RWPE1 (cell line): ENCODE measurements around the gene C16orf86.
"Not testable (repeated sequence)": the region's sequence is repeated elsewhere in the genome, so short reads cannot be mapped to it uniquely, and the experiment has no call there.

Experiments
- CTCF ChIA-PET: fragments of 350-600 bp; sonication (Branson Sonifier 250); formaldehyde crosslinking; extraction: SDS; loops from one replicate; lab custom pipeline; 2021; lab: Yijun Ruan, JAX
- POLR2A ChIA-PET: fragments of 400-600 bp; formaldehyde crosslinking; extraction: SDS; loops from one replicate; lab custom pipeline; 2020; ENCODE audit warnings: antibody characterized with exemption; ENCODE audit not compliant: low non-redundant PET; lab: Yijun Ruan, JAX
- DNase-seq: peaks from one replicate; pipeline ENCODE4 v3.0.0; 2012; ENCODE audit warnings: low spot score
- H3K27ac ChIP-seq: fragments of 450-650 bp; 2 replicates; pipeline ENCODE4 v1.5.1; 2017
- TF ChIP-seq, protein P1 (sequence below): fragments of 450-650 bp; conservative IDR thresholded peaks from 2 replicates; pipeline ENCODE4 v1.5.1; 2017; ENCODE audit warnings: low read depth, mild to moderate bottlenecking

The C16orf86 gene

DNA sequence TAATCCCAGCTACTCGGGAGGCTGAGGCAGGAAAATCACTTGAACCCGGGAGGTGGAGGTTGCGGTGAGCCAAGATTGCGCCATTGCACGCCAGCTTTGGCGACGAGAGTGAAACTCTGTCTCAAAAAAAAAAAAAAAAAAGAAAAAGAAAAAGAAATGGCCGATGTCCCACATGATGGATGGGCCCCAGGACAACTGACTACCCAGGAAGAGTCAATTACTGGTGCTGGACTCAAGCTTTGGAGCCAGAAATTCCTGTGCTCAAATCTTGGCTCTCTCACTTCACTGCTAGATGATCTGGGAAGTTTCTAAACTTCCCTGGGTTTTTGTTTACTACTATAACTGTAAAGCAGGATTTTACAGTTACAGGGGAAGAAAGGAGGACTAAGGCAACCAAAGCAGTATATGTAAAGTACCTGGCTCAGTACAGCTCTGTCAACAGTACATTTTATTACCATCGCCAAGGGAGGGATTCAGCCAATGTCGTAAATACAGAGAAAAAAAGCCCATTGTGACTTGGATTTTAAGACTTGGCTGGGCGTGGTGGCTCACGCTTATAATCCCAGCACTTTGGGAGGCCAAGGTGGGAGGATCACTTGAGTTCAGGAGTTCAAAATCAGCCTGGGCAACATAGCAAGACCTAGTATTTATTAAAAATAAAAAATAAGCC, 11.9 kb downstream of the C16orf86 start:
- POLR2A ChIA-PET: interaction anchor here (0.7 kb wide), 1 partner anchor 155 kb away, joined by 3 read pairs; no protein-coding TSS in a partner anchor
- CTCF ChIA-PET: no interaction called here
- no peak overlapping the region for H3K27ac ChIP-seq
- DNase-seq: no peak
- TF ChIP-seq, protein P1, sequence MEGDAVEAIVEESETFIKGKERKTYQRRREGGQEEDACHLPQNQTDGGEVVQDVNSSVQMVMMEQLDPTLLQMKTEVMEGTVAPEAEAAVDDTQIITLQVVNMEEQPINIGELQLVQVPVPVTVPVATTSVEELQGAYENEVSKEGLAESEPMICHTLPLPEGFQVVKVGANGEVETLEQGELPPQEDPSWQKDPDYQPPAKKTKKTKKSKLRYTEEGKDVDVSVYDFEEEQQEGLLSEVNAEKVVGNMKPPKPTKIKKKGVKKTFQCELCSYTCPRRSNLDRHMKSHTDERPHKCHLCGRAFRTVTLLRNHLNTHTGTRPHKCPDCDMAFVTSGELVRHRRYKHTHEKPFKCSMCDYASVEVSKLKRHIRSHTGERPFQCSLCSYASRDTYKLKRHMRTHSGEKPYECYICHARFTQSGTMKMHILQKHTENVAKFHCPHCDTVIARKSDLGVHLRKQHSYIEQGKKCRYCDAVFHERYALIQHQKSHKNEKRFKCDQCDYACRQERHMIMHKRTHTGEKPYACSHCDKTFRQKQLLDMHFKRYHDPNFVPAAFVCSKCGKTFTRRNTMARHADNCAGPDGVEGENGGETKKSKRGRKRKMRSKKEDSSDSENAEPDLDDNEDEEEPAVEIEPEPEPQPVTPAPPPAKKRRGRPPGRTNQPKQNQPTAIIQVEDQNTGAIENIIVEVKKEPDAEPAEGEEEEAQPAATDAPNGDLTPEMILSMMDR: no peak

DNA sequence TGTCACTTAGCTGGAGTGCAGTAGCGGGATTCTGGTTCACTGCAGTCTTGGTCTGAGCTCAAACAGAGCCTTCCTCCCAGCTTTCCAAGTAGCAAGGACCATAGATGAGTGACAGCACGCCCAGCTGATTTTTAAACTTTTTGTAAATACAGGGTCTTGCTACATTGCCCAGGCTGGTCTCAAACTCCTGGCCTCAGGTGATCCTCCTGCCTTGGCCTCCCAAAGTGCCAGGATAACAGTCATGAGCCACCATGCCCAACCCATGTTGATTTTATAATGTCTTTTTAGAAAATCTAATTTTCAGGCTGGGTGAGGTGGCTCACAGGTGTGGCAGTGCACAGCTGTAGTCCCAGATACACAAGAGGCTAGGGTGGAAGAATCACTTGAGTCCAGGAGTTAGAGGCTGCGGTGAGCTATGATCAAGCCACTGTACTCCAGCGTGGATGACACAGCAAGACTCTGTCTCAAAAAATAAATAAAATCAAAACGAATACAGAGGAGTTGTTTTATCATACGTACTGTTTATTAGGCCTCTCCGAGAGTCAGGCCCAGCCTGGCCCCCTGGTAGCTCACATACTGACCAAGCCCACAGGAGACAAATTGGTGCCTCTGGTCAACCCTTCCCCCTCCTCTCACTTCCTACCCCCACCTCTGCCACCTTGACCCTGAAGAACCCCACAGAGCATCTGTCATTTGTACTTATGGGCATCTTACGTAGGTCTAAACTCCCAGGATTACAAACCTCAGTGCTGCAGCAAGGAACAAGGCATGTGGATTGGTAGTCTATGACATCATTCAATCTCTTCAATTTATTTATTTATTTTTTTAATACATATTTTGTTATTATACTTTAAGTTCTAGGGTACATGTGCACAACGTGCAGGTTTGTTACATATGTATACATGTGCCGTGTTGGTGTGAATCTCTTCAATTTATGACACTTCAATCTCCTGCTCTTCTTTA, 13.6 kb downstream of the C16orf86 start:
- H3K27ac ChIP-seq: no peak overlapping the region
- ChIA-PET CTCF (interaction anchor here (0.6 to 0.9 kb wide), 3 partner anchors 43 to 136 kb away, joined by 3 to 4 read pairs (median 4); no protein-coding TSS in a partner anchor), POLR2A (no interaction called here)
- DNase-seq: no peak
- TF ChIP-seq, protein P1: no peak

- ChIA-PET CTCF (interaction anchor here (2.7 kb wide), 1 partner anchor 11 kb away, joined by 15 read pairs; no protein-coding TSS in a partner anchor), POLR2A (no interaction called here)
- no peak for DNase-seq
- TF ChIP-seq, protein P1: no peak
- H3K27ac ChIP-seq: no peak overlapping the region
Observed at GRCh38 chr16:67683767-67684166, 17.2 kb downstream of the C16orf86 start.

DNA sequence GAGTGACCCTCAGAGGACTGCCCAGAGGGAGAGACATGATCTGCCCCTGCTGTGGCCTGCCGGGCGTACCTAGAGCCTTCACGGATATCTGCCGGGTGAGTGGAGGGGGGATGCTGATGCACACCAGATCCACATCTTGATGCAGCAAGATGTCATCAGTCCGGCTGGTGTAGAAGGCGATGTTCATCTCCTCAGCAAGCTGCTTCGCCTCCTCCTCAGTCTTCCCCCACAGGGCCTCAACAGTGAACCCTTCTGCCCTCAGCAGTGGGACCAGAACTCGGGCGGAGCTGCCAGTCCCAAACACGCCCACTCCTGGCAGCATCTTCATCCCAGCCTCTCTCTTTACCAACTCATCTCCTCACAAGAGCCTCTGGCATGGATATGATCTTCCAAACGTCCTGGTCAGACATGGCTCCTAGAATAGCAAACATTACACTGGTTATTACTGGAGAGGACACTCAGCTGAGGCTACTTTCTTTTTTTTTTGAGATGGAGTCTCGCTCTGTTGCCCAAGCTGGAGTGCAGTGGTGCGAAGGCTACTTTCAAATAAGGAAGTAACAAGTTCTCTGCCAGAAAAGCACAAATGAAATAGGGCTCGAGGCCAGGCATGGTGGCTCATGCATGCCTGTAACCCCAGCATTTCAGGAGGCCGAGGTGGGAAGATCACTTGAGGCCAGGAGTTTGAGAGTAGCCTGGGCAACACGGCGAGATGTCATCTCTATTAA, 18.9 kb downstream of the C16orf86 start:
- TF ChIP-seq, protein P1: no peak
- no peak for DNase-seq
- CTCF ChIA-PET: no interaction called here
- POLR2A ChIA-PET: no interaction called here
- no peak overlapping the region for H3K27ac ChIP-seq

- CTCF ChIA-PET: interaction anchor here (1.1 kb wide), 1 partner anchor 123 kb away, joined by 4 read pairs; no protein-coding TSS in a partner anchor
- DNase-seq, H3K27ac ChIP-seq, POLR2A ChIA-PET: not testable (repeated sequence)
Observed at GRCh38 chr16:67693517-67694285, 27.1 kb downstream of the C16orf86 start.

DNA sequence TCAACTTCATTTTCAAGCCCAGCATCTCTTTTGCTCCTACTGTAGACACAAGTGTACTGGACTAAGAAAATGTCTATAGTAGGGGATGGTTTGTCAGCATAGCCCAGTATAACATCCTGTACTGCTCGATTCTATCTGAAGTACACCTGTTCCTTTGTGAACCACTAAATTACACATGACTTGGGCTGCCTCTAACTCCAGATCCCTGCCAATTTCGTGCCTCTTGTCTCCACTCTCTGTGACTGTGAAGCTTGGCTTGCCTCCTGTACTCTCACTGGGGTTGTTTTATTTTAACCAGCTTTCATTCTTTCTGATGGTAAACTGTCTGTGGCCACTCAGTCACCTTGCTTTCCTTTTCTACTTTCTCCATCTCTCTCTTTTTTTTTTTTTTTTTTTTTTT, 28.0 kb downstream of the C16orf86 start:
- POLR2A ChIA-PET: interaction anchor here (0.6 kb wide), 1 partner anchor 214 kb away, joined by 4 read pairs; the partner anchor contains the start of gene ATP6V0D1
- CTCF ChIA-PET: interaction anchor here (1.1 kb wide), 1 partner anchor 122 kb away, joined by 4 read pairs; no protein-coding TSS in a partner anchor
- no peak for DNase-seq
- TF ChIP-seq, protein P1: no peak
- H3K27ac ChIP-seq: no peak overlapping the region
